Measurements from ENCODE around the gene DUSP22.
A peak's percentile ranks its signal among the peaks of the same experiment; 100 is the strongest.
"Not testable (repeated sequence)": the region's sequence is repeated elsewhere in the genome, so short reads cannot be mapped to it uniquely, and the experiment has no call there.

DUSP22 gene

GRCh38 chr6:291697-292505 is at the start of gene DUSP22:
TSS of gene DUSP22 (plus strand) at chr6:292487. CDS start at chr6:292540, 53 bp downstream.
- peak; percentile 60 to 65 for DNase-seq (ENCODE audit: low read depth in 2 of 2)

- no peak for DNase-seq (ENCODE audit: low read depth in 2 of 2)
Measured at GRCh38 chr6:246352-246751, 45.9 kb upstream of the DUSP22 start.

GRCh38 chr6:247351-247750 is 44.9 kb upstream of the DUSP22 start:
- DNase-seq (ENCODE audit: low read depth in 2 of 2): no peak

GRCh38 chr6:248046-248445 is 44.2 kb upstream of the DUSP22 start:
- DNase-seq (ENCODE audit: low read depth in 2 of 2): not testable (repeated sequence)

- DNase-seq (ENCODE audit: low read depth in 2 of 2): no peak
Measured at GRCh38 chr6:250676-251075, 41.6 kb upstream of the DUSP22 start.

GRCh38 chr6:251920-252319 is 40.4 kb upstream of the DUSP22 start:
- DNase-seq (ENCODE audit: low read depth in 2 of 2): no peak

- no peak for DNase-seq (ENCODE audit: low read depth in 2 of 2)
Measured at GRCh38 chr6:252775-253535, 39.3 kb upstream of the DUSP22 start.

GRCh38 chr6:254016-254415 is 38.3 kb upstream of the DUSP22 start:
- no peak for DNase-seq (ENCODE audit: low read depth in 2 of 2)

- no peak for DNase-seq (ENCODE audit: low read depth in 2 of 2)
Measured at GRCh38 chr6:255041-255750, 37.1 kb upstream of the DUSP22 start.

GRCh38 chr6:255751-256083 is 36.6 kb upstream of the DUSP22 start:
- no peak for DNase-seq (ENCODE audit: low read depth in 2 of 2)

- DNase-seq (ENCODE audit: low read depth in 2 of 2): no peak
Measured at GRCh38 chr6:256169-256568, 36.1 kb upstream of the DUSP22 start.

GRCh38 chr6:257031-257725 is 35.1 kb upstream of the DUSP22 start:
- DNase-seq (ENCODE audit: low read depth in 2 of 2): no peak

GRCh38 chr6:257774-258173 is 34.5 kb upstream of the DUSP22 start:
- DNase-seq (ENCODE audit: low read depth in 2 of 2): no peak

- DNase-seq (ENCODE audit: low read depth in 2 of 2): no peak
Measured at GRCh38 chr6:259316-259715, 33.0 kb upstream of the DUSP22 start.

- no peak for DNase-seq (ENCODE audit: low read depth in 2 of 2)
Measured at GRCh38 chr6:259901-260508, 32.3 kb upstream of the DUSP22 start.

GRCh38 chr6:264626-265025 is 27.7 kb upstream of the DUSP22 start:
- DNase-seq (ENCODE audit: low read depth in 2 of 2): no peak

- DNase-seq (ENCODE audit: low read depth in 2 of 2): no peak
Measured at GRCh38 chr6:268394-268935, 23.8 kb upstream of the DUSP22 start.

GRCh38 chr6:273551-274058 is 18.7 kb upstream of the DUSP22 start:
- no peak for DNase-seq (ENCODE audit: low read depth in 2 of 2)

GRCh38 chr6:277746-278145 is 14.5 kb upstream of the DUSP22 start:
- no peak for DNase-seq (ENCODE audit: low read depth in 2 of 2)

GRCh38 chr6:278494-278893 is 13.8 kb upstream of the DUSP22 start:
- DNase-seq (ENCODE audit: low read depth in 2 of 2): no peak
